GM21447 (cell line): ENCODE results near the gene UNC5A.
A peak's percentile ranks its signal among the peaks of the same experiment; 100 is the strongest.

ENCODE experiments used
- ATAC-seq: cut with Tn5 transposase; IDR thresholded peaks from one replicate; pipeline ENCODE4 v1.9.1; 2021; ENCODE audit not compliant: unreplicated experiment

Gene UNC5A

DNA sequence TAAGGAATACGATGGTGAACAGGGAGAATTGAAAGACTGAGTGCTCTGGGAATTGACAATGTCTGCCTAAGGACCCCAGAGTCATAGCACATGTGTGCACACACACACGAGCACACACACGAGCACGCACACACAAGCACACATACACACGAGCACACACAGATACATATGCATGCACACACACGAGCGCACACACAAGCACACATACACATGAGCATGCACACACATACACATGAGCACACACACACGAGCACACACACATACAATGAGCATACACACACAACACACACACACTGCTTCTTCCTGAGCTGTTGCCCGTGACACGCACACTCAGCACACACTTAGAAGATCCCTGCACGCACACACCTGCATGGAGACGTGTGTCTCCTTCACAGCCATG is 10.9 kb upstream of the UNC5A start:
- ATAC-seq = no peak

DNA sequence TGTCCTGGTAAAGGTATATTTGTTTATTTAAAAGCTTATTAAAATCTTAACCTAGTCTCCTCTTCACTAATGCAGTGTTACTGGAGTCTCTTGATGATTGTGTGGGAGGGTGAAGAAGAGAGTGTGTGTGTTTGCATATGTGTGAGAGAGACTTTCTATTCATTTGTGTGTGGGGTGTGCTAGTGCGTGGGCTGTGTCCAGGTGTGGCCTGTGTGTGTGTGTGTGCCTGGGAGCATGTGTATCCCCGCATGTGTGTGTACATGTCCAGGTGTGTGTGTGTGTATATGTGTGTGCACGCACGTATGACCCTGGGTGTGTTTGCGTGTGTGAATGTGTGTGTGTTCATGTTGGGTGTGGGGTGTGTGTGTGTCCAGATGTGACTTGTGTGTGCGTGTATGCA is 10.3 kb upstream of the UNC5A start:
- ATAC-seq = no peak

DNA sequence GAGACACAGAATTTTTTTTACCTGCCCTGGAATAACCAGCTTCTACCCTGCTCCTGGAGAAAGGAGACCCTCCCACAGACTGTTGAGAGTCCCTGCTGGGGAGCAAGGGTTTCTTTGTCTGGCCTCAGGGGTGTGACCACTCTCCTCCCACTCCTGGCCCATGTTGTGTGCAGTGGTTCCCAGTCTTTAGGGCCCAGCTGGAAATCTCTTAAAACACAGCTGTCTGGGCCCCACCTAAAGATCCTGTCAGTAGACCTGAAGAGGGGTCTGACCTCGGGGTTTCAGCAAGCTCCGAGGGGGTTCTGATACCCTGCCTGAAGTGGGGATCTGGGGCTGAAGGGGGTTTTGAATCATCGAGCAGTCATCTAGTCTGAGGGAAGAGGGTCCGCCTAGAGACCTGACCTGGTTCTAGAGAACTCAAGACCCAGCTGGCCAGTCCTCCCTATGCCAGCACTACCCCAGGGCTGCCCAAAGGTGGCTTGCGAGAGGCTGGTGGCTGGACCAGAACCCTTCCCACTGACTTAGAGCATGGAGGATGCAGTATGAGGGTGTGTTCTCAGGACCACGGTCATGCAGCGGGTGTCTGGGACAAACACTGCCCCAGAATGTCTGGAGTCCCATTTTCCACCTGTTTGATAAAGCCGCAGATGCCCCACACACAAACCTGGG is 8.1 kb upstream of the UNC5A start:
- no peak for ATAC-seq

DNA sequence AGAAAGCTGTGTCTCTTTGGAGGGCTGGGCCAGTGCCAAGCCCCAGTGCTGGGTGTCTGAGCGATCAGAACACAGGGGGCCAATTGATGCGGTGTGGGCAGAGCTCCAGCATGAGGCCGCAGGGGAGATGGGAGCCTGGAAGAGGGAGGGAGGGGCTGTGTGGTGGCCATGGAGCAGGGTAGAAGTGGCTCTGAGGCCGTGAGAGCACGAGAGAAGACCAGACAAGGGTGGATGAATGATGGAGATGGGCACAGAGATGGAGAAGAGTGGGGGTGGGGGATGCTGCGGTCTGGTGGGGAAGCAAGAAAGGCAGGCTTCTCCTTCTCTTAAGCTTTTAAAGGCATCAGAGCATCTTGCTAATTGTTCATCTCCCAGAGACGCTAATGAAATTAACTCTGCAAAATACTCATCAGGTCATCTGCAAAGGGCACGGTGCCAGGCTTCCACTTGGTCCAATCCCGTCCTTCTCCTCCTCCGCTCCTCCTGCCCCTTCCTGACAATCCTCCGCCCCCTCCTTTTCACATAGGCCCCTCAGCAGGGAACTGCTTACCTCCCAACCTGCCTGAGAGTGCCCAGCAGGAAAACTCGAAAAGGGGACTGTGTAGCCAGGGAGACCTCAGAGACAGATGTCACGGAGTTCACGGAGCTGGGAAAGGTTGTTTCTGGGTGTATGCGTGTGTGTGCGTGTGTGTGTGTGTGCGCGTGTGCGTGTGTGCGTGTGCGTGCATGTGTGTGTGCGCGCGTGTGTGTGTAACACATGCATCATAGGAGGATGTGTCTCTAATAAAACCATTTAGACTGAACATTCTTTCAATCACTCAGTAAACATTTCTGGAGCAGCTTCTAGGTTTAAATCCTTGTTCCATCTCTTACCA is 7.1 kb upstream of the UNC5A start:
- ATAC-seq = no peak

DNA sequence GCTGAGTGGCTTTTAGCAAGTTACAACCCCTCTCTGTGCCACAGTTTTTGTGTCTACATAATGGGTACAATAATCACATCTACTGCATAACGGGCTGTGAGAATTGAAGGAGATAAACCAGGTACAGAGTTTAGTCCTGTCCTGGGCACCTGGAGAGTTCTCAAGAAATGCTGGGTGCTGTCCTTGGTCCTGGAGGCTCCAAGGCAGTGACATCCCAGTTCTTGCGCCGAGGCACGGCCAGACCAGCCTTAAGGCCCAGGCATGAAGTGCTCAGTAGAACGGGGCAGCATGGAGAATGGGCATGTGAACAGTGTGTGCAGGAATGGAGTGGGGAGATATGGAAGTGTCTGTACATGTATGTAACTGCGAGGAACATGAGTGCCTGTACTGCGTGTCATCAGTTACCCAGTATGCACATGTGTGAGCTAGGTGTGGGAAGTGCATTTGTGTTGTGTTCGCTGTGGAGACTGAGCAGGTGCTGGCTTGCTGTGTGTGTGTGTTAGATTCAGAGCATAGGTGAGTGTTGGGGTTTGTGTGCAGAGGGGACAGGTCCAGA is 6.3 kb upstream of the UNC5A start:
- ATAC-seq = no peak

DNA sequence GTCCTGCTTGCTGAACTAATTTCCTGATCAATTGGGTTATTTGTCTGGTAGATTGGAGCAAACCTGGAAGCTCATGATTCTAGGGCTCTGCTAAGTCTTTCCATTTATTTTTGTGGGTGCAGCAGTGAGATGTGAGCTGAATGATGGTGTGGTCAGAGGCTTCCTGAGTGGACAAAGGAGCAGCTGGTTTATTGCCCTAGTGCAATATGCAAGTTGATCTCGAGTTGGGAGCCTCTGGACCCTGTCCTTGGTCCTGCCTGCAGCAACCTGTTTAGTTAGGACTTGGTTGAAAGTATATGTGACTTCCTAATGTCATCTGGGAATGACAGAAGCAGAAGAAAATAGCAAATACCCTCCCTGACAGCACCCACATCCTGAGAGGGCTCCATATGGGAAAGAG is 4.2 kb upstream of the UNC5A start:
- no peak for ATAC-seq

DNA sequence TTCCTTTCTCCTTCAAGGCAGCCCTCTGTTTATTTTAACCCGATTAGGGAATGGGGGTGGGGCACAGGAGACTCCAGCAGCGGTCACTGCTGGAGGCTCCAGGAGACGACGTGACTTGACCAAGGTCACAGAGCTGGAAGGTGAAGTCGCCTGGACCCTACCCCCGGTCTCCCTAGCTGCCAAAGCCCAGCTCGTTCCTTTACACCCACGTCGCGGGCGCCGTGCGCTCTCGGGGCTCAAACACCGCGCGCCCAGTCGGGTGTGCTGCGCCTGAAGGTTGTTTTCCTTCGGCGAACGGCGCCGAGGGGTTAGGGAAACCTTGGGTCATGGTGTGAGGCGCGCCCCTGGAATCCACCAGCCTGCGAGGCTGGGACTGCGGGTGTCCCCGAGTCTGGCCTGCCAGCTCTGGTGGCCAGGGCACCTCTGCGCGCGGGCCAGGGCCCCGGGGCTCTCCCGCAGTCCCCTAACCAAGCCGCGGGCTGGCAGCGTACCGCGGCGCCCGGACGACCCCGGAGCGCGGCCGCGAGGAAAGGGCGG is 747 bp upstream of the UNC5A start:
- no peak for ATAC-seq

DNA sequence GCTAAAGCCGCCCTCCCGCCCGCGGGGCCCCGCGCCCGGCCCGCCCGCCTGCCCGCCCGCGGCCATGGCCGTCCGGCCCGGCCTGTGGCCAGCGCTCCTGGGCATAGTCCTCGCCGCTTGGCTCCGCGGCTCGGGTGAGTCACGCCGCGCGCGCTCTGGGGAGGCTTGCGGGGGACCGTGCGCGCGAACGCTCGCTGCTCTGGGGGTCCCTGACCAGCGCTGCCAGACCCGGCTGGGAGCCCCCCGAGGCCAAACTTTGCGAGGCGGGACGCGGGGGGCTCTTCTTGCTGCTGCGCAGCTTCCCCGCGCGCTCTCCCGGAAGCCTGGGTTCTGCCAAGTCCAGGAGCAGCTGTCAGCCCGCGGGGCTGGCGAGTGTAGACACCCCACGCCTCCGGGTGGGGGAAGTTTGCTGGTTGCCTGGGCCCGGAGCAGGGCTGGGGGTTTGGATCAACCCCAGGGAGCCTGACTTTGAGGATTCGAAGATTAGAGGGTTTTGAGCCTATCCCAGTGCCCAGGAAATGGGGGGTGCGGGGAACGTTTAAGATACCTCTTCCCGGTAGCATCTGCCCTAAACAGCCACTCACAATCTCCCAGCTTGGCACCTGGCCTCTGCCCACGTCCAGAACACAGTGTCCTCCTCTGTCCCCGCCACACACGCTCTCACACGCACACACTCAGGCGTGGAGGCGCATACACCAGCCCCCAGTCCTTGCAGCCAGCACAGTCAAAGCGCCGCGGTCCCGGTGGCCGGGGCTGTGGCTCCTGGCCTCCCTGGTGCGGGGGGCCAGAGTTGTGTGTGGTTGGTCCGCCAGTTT is 535 bp downstream of the UNC5A start:
- ATAC-seq = no peak

DNA sequence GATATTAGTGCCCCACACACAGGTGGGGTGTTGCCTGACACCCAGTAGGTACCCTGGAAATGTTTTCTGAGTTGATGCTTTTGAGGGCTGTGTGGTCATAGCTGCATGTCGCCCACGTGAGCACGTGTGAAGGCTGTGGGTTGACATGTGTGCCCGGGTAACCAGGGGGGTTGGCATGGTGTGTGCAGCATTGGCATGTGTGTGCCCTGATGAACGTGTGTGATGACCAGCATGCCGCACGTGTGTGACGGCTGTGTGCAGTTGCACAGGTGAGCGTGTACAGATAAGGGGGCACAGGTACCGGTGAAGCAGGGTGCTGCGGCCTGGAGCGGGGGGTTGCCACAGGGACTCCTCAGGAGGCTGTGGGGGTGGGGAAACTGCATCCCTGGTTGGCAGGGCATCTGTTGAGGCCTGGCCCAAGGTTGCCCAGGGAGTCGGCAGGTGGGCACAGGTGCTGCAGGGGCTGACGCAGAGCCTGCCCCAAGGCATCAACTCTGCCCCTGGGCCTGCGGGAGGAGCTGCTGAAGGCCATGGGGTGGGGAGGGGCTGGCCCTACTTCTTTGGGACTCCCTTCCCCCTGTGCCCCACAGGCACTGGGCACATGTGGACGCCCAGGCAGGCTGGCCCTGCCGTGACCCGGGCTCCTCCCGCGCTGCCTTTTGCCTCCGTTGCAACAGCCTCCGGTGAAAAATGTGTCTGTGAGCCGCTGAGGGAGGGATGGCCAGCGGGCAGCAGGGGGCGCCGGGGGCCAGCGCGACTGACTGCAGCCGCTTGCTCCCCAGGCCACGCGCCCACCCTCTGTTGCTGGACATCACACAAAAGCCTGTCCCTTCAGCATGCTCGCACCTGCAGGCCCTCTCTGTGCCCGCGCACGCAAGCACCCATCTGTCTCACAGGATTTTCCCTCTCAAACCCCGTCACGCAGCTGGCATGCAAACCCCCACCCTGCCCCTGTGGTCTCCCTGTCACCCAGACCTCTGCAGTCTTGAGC is 2.2 kb downstream of the UNC5A start:
- no peak for ATAC-seq

DNA sequence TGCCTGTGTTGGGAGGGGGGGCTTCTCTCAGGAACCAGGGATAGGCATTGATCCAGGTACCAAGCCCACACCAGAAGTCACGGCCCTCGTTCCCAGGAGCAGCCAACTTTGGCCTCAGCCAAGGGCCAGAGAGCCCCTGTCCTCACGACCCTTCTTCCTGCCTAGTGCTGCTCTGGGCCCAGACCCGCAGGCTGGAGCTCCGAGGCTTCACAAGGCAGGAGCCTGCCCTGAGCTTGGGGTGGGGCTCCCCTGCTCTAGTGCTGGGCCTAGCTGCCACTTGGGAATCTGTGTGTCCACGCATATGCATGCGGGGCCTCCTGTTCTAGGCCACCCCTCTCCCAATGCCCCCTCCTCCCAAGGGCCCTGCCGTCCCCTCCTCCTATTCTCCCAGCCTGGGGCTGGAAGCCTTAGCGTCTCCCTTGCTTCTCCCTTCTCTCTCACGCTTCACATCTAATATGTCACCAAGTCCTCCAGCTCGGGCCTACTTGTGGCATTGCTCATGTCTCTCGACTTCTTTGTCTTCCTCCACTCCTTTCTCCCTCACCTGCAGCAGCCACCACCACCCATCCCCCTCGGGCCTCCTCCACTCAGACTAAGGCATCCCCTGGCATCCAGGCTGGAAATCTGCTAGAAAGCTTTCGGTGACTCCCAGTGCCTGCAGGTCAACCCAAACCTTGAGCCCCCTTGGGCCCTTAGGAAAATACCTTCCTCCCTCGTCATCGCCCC is 3.4 kb downstream of the UNC5A start:
- ATAC-seq = no peak

DNA sequence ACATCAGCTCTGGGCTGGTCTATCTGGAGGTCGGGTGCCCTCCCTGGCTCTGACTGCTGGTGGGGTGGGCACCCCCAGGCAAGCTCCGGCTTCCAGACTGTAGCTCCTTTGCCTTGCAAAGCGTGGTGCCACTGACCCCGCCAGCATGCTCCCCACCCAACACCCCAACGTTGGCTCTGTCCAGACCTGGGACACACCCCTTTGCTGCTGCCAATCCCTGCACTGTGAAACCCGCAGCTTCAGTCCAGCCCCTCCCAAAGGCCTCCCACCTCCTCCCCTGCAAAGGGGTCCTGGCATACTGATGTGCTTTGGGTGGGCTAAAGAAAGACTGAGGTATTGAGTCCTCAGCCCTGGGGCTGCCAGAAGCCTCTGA is 3.9 kb downstream of the UNC5A start:
- no peak for ATAC-seq

DNA sequence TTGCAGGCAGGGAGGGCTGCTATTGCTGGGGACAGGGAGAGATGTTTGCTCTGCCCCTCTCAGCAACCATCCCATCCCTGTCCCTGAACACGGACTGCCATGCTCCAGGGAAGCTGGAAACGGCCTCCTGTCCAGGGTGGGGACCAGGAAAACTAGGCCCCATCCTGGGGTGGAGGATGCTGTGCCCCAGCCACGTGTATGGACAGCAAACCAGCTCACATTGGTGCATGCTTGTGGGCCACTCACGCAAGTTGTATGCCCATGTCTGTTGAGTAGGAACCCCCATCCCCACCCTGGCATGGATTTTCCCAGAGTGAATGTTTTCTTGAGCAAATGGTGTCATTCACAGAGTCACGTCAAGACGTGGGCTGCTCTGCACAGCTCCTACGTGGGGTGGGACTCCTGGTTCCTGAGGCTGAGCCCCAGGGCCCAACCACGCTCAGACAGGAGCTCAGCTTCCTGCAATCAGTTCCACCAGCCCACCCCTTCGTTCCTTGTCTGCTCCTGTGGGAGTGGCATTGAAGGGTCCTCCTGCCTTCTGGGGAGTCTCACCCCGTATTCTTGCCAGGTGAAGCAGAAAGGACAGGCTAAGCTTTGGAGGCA is 4.6 kb downstream of the UNC5A start:
- no peak for ATAC-seq

DNA sequence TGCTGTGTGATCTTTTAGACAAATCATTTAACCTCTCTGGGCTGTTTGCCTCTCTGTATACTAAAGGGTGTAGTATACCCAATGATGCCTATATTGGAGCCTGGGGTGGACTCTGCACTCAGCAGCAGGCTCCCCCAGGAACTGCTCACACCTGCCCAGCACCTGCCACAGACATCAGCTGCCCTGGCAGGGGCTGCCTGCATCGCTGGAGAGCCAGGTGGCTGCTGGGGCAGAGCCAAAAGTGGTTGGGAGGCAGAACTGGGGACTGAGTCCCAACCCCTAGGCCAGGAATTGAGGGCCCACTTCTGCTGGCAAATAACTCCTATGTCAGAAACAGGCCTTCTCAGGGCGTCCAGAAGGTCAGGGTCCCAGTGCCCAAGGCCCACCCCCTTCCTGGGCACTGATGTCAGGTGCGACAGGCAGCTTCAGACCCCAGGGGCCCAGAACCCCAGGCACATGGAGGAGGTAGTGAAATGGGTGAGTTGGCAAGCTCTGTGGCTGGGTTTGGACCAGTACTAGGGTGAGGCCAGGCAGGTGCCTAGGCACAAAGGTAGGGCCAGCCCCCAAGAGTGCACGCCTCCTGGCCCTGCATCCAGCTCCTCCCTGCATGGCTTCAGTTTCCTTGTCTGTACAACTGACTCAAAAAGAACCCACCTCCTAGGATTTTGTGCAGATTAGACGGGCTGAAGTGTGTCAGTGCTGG is 5.8 kb downstream of the UNC5A start:
- no peak for ATAC-seq

DNA sequence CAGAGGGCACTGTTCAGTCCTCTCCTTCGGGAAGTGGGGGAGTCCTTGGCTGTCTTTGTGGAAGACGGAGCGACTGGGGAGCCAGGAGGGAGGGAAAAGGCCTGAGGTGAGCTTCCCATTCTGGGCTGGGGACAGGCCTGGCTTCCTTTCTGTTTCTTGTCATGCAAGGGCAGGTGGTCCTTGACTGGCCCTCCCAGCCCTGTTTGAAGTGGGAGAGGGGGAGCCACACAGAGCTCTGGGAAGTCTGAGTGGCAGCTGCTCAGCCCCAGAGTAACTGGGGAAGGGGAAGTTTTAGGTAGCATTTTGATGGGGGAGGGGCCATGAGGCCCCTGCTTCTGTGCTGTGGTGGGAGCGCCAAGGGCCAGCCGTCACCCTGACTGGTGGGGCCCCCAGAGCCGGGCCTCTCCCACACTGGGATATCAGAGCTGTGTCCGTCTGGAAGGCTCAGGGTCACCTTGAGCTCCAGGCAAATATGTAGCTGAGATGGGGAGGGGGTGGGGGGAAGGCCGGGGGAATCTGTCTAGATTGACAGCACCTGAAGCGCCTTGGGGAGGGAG is 6.5 kb downstream of the UNC5A start:
- ATAC-seq = no peak

DNA sequence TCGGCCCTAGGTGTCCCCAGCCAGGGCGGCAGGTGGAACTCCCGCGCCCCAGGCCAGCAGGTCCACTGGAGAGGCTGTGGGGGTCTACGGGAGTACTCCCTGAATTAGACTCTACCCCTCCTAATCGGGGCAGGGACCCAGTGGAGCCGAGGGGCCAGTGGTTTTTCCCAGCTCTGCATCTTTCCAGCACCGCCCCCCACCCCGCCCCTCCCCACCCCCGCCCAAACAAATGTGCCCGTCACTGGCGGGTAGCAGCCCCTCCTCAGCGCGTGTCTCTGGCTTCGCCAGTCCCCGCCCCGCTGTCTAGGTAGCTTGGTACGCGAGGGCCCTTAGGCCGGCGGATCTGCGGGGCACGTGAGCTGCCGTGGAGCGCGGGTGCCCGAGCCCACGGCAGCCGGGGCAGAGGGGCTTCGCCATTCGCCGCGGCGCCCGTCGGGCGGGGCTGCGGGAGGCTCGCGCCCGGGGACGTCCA is 7.0 kb downstream of the UNC5A start:
- no peak for ATAC-seq

DNA sequence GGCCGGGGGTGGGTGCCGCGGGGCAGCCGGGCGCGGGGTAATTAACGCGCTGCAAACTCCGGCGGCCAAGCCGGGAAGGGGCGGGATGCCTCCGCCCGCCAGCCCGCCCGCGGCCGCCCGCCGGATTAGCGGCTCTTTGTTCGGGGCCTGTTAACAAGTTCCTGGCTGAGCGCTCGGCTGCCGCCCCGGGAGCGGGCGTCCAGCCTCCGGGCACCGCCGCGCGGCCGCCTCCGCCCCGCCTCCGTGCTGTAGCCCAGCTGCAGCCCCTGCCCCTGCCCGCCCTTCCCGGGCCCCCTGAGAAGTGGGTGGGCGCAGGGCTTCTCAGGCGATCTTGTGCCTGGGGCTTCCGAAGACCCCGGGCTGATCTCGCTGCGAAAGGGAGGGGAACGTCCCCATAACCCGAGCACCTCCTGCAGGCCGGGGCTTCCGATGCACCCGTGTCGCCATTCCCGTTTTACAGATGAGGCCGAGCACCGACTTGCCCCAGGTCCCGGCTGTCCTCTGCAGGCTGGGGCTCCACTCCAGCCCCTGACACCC is 7.5 kb downstream of the UNC5A start:
- ATAC-seq = peak; percentile 32

DNA sequence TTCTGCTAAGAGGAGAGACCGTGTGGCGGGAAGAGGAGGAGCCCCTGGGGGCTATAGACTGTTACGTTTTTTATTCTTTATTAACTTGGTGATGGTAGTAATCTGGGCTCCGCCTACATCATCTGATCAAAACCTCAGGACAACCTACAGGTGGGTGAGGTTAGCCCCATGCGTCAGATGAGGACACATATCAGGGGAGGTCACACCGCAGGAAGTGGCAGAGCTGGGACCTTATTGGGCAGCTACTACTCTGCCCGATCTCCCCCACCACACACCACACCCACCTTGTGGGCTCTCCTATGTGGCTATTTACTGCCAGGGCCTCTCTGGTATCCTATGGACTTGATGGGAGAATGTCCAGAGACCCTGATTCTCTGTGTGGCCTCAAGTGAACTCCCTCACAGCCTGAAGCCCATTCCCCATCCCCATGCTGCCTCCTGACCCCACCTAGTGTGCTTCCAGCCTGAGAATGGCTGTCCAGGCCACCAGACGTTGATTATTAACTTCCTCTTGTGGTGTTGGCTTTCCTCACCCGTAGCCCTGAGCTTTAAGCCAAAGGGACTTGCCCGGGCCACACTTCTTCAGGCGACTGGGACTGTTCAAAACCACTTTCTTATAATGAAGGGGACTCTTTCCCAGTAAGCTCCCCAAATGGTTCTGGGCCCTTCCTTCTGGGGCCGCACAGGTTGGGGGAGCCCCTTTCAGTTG is 8.2 kb downstream of the UNC5A start:
- peak; percentile 70 for ATAC-seq
